OCI-LY7 (cell line): ENCODE data around the gene COPS2. TPM values are rescaled to one million over a fixed set of nuclear protein-coding genes. Genes with fewer than 3 reads are reported as not detected.

ENCODE experiments used
- BruUV-seq: library from RNA; stranded (reverse); fragments of 400-500 nt; replicated peaks from 2 replicates; lab custom pipeline; 2021; lab: Mats Ljungman, UMichigan
- CTCF ChIA-PET: fragments of 300-600 bp; sonication (Branson Sonifier 250); formaldehyde crosslinking; loops from one replicate; lab custom pipeline; 2022; ENCODE audit warnings: antibody characterized with exemption; ENCODE audit not compliant: unreplicated experiment; lab: Charles Lee
- POLR2A ChIA-PET: fragments of 300-600 bp; sonication (Branson Sonifier 250); formaldehyde crosslinking; loops from one replicate; lab custom pipeline; 2022; ENCODE audit warnings: antibody characterized with exemption; lab: Charles Lee
- DNase-seq: peaks from one replicate; pipeline ENCODE4 v3.0.0-alpha.2; 2015; ENCODE audit warnings: low spot score
- H2AFZ ChIP-seq: fragments of 200-600 bp; sonication (generic), shearing (Covaris generic); 2 replicates; pipeline ENCODE4 v1.6.1; 2014; ENCODE audit warnings: mild to moderate bottlenecking, antibody characterized with exemption, low read length, moderate library complexity
- H3K27ac ChIP-seq: fragments of 200-600 bp; sonication (generic); 2 replicates; pipeline ENCODE4 v1.5.1; 2014; ENCODE audit warnings: mixed run types, low read depth, mild to moderate bottlenecking, moderate library complexity, low read length, inconsistent platforms; ENCODE audit not compliant: poor library complexity, severe bottlenecking
- H3K36me3 ChIP-seq: fragments of 200-600 bp; sonication (generic); 2 replicates; pipeline ENCODE4 v1.6.1; 2014; ENCODE audit warnings: mild to moderate bottlenecking, antibody characterized with exemption, low read length, moderate library complexity, mixed read lengths; ENCODE audit not compliant: insufficient read depth
- H3K4me1 ChIP-seq: fragments of 200-600 bp; sonication (generic); 2 replicates; pipeline ENCODE4 v1.5.1; 2014; ENCODE audit warnings: mild to moderate bottlenecking, low read length; ENCODE audit not compliant: insufficient read depth, poor library complexity, severe bottlenecking
- H3K4me2 ChIP-seq: fragments of 200-600 bp; sonication (generic); 2 replicates; pipeline ENCODE4 v1.6.1; 2014; ENCODE audit warnings: mild to moderate bottlenecking, low read length
- H3K4me3 ChIP-seq: fragments of 200-600 bp; sonication (generic); 2 replicates; pipeline ENCODE4 v1.5.1; 2014; ENCODE audit warnings: mild to moderate bottlenecking, low read depth, low read length; ENCODE audit not compliant: poor library complexity, severe bottlenecking
- H3K79me2 ChIP-seq: fragments of 200-600 bp; sonication (generic); 2 replicates; pipeline ENCODE4 v1.6.1; 2016; ENCODE audit warnings: low read depth, mild to moderate bottlenecking, low read length, moderate library complexity, mixed read lengths; ENCODE audit not compliant: insufficient read depth
- H3K9me2 ChIP-seq: fragments of 200-600 bp; sonication (generic); 2 replicates; pipeline ENCODE4 v1.6.1; 2016; ENCODE audit warnings: mild to moderate bottlenecking, low read length, mixed read lengths; ENCODE audit not compliant: insufficient read depth
- H3K9me3 ChIP-seq: fragments of 200-600 bp; sonication (generic); 2 replicates; pipeline ENCODE4 v1.6.1; 2014; ENCODE audit warnings: mild to moderate bottlenecking, mixed run types, low read length, mixed read lengths
- H4K20me1 ChIP-seq: fragments of 200-600 bp; sonication (generic); 2 replicates; pipeline ENCODE4 v1.6.1; 2014; ENCODE audit warnings: mild to moderate bottlenecking, antibody characterized with exemption, low read length, moderate library complexity, mixed read lengths; ENCODE audit not compliant: insufficient read depth
- EZH2phosphoT487 ChIP-seq: fragments of 200-600 bp; sonication (generic); IDR thresholded peaks from 2 replicates; pipeline ENCODE4 v1.6.1; 2018; ENCODE audit warnings: low read depth, borderline replicate concordance, mild to moderate bottlenecking, mixed run types, antibody characterized with exemption, low read length, moderate library complexity, mixed read lengths
- intact Hi-C: fragments of 100-400 bp; cut with micrococcal nuclease; formaldehyde crosslinking; loops from one replicate; pipeline ENCODE4 v1.10.0; 2022; ENCODE audit not compliant: unreplicated experiment
- total RNA-seq, 2 experiments: library from RNA; depleted of rRNA in 1 of 2; stranded (reverse); fragments of >200 nt in 1 of 2; shearing (Covaris generic) in 1 of 2; gene quantifications; 2 replicates each; pipeline ENCODE4 v1.2.3, GENCODE V29; 2014 to 2022
- TF ChIP-seq, protein P1 (sequence below): fragments of 200-600 bp; sonication (generic); conservative IDR thresholded peaks from 2 replicates; pipeline ENCODE4 v1.5.1; 2014; ENCODE audit warnings: mild to moderate bottlenecking, antibody characterized with exemption, low read length, moderate library complexity, mixed read lengths

Gene COPS2
- total RNA-seq, 2 experiments from 2014 or later: 24.6 to 81.2 TPM

DNA sequence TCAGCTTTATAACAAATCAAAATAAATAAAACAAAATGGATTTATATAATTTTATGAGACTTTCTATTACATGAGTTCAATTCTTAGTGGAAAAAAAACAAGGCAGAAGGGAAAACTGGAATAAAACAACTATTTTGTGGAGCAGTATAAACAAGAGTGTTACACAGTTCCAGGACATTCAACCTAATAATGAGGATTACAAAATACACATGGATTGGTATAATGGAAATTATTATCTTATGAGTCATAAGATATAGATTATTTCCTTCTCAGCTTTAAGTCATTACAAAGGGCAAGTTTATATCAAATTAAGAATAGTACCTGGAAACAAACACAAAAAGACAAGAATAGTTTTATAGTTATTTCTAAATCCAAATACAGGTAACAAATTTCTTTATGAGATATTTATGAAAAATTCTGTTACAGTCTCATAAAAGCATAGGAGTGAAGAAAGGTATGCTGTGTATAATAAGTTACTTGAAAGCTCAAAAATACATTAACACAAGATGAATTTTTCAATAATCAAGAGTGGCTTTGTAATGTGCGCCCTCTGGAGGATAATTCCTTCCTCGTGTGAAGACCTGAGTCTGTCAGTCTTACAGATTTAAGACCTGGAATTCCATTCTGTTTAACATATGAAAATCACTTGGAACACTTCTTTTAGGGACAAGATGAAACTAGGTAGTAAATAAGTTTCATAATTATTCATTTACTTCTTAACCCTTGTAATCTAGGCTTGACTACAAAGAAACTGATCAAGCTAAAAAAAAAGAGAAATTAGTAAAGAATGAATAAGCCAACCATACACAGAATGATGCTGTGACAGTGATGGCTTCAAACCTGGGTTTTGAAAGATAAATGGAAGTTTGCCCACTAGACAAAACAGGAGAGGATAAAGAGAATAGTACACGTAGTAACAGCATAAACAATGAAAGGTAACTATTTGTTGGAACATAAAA, 9.5 kb downstream of the COPS2 start:
- ChIA-PET POLR2A (interaction anchor here (0.5 to 1.3 kb wide), 3 partner anchors 9 to 855 kb away, joined by 3 to 5 read pairs (median 3); partner anchors contain the start of gene COPS2), CTCF (no interaction called here)
- no peak overlapping the region for H3K4me2 ChIP-seq
- H3K4me3 ChIP-seq: no peak overlapping the region
- intact Hi-C loops: loop anchor here (2.0 kb wide), 1 partner anchor 285 kb away; no protein-coding TSS in a partner anchor
- no peak overlapping the region for H3K27ac ChIP-seq
- no TSS peak for BruUV-seq
- H2AFZ ChIP-seq: no peak overlapping the region
- no peaks in the 10 kb centered on the region for H3K9me3 ChIP-seq
- H3K9me2 ChIP-seq: no peaks in the 10 kb centered on the region
- TF ChIP-seq, protein P1, sequence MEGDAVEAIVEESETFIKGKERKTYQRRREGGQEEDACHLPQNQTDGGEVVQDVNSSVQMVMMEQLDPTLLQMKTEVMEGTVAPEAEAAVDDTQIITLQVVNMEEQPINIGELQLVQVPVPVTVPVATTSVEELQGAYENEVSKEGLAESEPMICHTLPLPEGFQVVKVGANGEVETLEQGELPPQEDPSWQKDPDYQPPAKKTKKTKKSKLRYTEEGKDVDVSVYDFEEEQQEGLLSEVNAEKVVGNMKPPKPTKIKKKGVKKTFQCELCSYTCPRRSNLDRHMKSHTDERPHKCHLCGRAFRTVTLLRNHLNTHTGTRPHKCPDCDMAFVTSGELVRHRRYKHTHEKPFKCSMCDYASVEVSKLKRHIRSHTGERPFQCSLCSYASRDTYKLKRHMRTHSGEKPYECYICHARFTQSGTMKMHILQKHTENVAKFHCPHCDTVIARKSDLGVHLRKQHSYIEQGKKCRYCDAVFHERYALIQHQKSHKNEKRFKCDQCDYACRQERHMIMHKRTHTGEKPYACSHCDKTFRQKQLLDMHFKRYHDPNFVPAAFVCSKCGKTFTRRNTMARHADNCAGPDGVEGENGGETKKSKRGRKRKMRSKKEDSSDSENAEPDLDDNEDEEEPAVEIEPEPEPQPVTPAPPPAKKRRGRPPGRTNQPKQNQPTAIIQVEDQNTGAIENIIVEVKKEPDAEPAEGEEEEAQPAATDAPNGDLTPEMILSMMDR: peak; percentile 95
- TF ChIP-seq EZH2phosphoT487: no peak
- peak; percentile 49 for DNase-seq
- peaks cover 73% of the 10 kb centered on the region for H3K79me2 ChIP-seq
- peaks cover 14% of the 10 kb centered on the region for H3K4me1 ChIP-seq
- peaks cover 44% of the 10 kb centered on the region for H4K20me1 ChIP-seq
- peaks cover 68% of the 10 kb centered on the region for H3K36me3 ChIP-seq

DNA sequence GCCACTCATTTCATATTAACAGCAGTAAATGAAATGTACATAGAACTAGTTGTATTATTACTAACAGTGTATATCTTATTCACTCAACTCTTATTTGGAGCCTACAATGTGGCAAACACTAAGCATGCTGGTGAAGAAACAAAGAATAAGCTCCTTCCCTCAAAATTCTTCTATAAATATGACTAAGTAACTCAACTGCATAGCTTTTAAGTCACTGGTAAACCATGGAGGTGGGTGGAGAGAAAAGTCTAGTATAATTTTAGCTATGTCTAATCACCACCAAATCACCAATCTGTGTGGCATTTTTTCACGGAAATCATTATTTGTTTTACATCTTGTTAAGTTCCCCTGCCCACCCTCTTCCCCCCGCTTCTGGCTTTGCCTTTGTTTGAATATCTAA, 17.5 kb downstream of the COPS2 start:
- Histone ChIP-seq H3K79me2 (peaks cover 8% of the 10 kb centered on the region; the same call in 1 of the 2 replicates), H3K9me3 (no peaks in the 10 kb centered on the region), H4K20me1 (no peaks in the 10 kb centered on the region), H3K4me2 (no peak overlapping the region), H2AFZ (no peak overlapping the region), H3K4me3 (no peak overlapping the region), H3K27ac (no peak overlapping the region), H3K36me3 (peaks cover 97% of the 10 kb centered on the region), H3K9me2 (no peaks in the 10 kb centered on the region), H3K4me1 (no peaks in the 10 kb centered on the region)
- ChIA-PET CTCF (interaction anchor here (0.6 kb wide), 1 partner anchor 19 kb away, joined by 3 read pairs; no protein-coding TSS in a partner anchor), POLR2A (interaction anchor here (0.6 to 1.8 kb wide), 3 partner anchors 91 to 1504 kb away, joined by 3 to 5 read pairs (median 4); no protein-coding TSS in a partner anchor)
- intact Hi-C loops: no loop called here
- no peak for DNase-seq
- BruUV-seq: no TSS peak
- no peak for TF ChIP-seq EZH2phosphoT487
- TF ChIP-seq, protein P1: no peak
